ENCODE results near the gene CDK18. TPM values are rescaled to one million over a fixed set of nuclear protein-coding genes. Genes with fewer than 3 reads are reported as not detected.

The CDK18 gene
- total RNA-seq, 1 donor from 2014 or later: 2.6 TPM

- CTCF ChIA-PET: interaction anchor here (1.2 to 3.3 kb wide), 3 partner anchors 9 to 122 kb away, joined by 4 to 14 read pairs (median 5); no protein-coding TSS in a partner anchor
- TF ChIP-seq CTCF (IDR thresholded peaks at IDR 0.05): no peak
- ATAC-seq (ENCODE audit: low read depth) (no peak), DNase-seq (no peak)
- intact Hi-C loops (cut with micrococcal nuclease): no loop called here
- POLR2A ChIA-PET: interaction anchor here (1.1 kb wide), 1 partner anchor 36 kb away, joined by 3 read pairs; no protein-coding TSS in a partner anchor
- no peak overlapping the region for H3K4me3 Mint-ChIP-seq
- peaks cover 6% of the 10 kb centered on the region for H3K27me3 Mint-ChIP-seq
- no peaks in the 10 kb centered on the region for H3K9me3 Mint-ChIP-seq
- no peaks in the 10 kb centered on the region for H3K36me3 Mint-ChIP-seq (ENCODE audit: low read depth)
- H3K27ac Mint-ChIP-seq: no peak overlapping the region
- peaks cover 14% of the 10 kb centered on the region for H3K4me1 Mint-ChIP-seq
Measured at GRCh38 chr1:205533748-205534443, 29.4 kb downstream of the CDK18 start.

GRCh38 chr1:205534444-205534985, 30.0 kb downstream of the CDK18 start:
- no peaks in the 10 kb centered on the region for H3K36me3 Mint-ChIP-seq (ENCODE audit: low read depth)
- no peak for DNase-seq
- POLR2A ChIA-PET: interaction anchor here (1.1 kb wide), 1 partner anchor 35 kb away, joined by 3 read pairs; no protein-coding TSS in a partner anchor

GRCh38 chr1:205535096-205535495, 30.6 kb downstream of the CDK18 start:
- no peak overlapping the region for H3K4me3 Mint-ChIP-seq
- CTCF ChIA-PET: interaction anchor here (2.2 to 3.3 kb wide), 2 partner anchors 10 to 121 kb away, joined by 5 to 14 read pairs; no protein-coding TSS in a partner anchor
- ATAC-seq (ENCODE audit: low read depth) (no peak), DNase-seq (no peak)
- POLR2A ChIA-PET: interaction anchor here (0.6 kb wide), 1 partner anchor 50 kb away, joined by 8 read pairs; no protein-coding TSS in a partner anchor
- peaks cover 13% of the 10 kb centered on the region for H3K4me1 Mint-ChIP-seq
- no peak for TF ChIP-seq CTCF (IDR thresholded peaks at IDR 0.05)
- no peaks in the 10 kb centered on the region for H3K36me3 Mint-ChIP-seq (ENCODE audit: low read depth)
- intact Hi-C loops (cut with micrococcal nuclease): no loop called here
- no peaks in the 10 kb centered on the region for H3K9me3 Mint-ChIP-seq
- H3K27me3 Mint-ChIP-seq: peaks cover 5% of the 10 kb centered on the region
- H3K27ac Mint-ChIP-seq: no peak overlapping the region

More at GRCh38 chr1:205534444-205534985, 30.0 kb downstream of the CDK18 start:
- intact Hi-C loops (cut with micrococcal nuclease): no loop called here
- Mint-ChIP-seq H3K4me3 (no peak overlapping the region), H3K27me3 (peaks cover 5% of the 10 kb centered on the region), H3K9me3 (no peaks in the 10 kb centered on the region), H3K4me1 (peaks cover 12% of the 10 kb centered on the region), H3K27ac (no peak overlapping the region)
- ATAC-seq (ENCODE audit: low read depth): no peak
- TF ChIP-seq CTCF (IDR thresholded peaks at IDR 0.05): no peak
- CTCF ChIA-PET: interaction anchor here (2.2 to 3.3 kb wide), 2 partner anchors 10 to 122 kb away, joined by 5 to 14 read pairs; no protein-coding TSS in a partner anchor

GRCh38 chr1:205535866-205536758, 31.6 kb downstream of the CDK18 start:
- Mint-ChIP-seq H3K36me3 (ENCODE audit: low read depth) (no peaks in the 10 kb centered on the region), H3K4me1 (peaks cover 13% of the 10 kb centered on the region), H3K9me3 (no peaks in the 10 kb centered on the region), H3K27me3 (peaks cover 3% of the 10 kb centered on the region), H3K4me3 (no peak overlapping the region), H3K27ac (no peak overlapping the region)
- intact Hi-C loops (cut with micrococcal nuclease): no loop called here
- CTCF ChIA-PET: interaction anchor here (1.0 to 3.3 kb wide), 3 partner anchors 11 to 120 kb away, joined by 5 to 14 read pairs (median 5); no protein-coding TSS in a partner anchor
- POLR2A ChIA-PET: interaction anchor here (0.5 kb wide), 1 partner anchor 99 kb away, joined by 7 read pairs; no protein-coding TSS in a partner anchor
- DNase-seq (peak; percentile 1), ATAC-seq (ENCODE audit: low read depth) (no peak)
- TF ChIP-seq CTCF (IDR thresholded peaks at IDR 0.05): no peak

All from activated B cell treated with CpG ODN at 0.5 μM for 24 hours (primary cell).